Islet precursor cell (in vitro differentiated cells): Measurements from ENCODE around the gene ENTPD2.
A peak's percentile ranks its signal among the peaks of the same experiment; 100 is the strongest.
"Not testable (repeated sequence)": the region's sequence is repeated elsewhere in the genome, so short reads cannot be mapped to it uniquely, and the experiment has no call there.

Experiments used
- DNase-seq: peaks from one replicate; pipeline ENCODE4 v3.0.0-alpha.2; 2018

The ENTPD2 gene

DNA sequence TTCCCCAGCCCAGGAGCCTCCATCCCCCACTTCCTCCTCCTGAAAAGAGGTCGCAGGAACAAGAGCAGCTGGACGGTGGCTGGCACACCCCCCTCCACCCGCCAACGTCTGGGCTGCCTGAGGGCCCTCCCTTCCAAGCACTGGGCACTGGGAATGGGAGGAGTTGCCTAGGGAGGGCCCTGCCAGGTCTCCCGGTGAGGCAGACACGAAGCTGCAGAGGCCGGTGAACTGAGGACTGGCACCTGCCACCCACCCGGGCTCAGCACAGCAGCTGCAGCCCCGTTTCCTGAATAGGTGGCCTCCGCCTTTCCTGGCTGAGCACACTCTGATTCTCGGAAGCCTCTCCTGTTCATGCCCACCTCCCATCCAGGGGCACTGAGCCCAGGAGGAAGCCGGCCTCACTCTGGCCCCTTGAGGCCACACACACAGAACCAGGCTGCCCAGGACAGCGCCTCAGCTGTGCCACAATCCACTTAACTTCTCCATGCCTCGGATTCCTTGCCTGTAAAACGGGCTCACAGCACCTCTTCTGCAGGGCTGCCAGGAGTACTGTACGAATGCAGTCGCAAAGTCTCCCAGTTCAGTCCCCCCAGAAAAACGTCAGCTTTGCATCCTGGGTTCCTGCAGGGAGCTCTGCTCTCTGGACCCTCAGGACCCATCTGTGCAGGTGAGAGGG lies 9.2 kb downstream of the ENTPD2 start:
- DNase-seq: no peak

DNA sequence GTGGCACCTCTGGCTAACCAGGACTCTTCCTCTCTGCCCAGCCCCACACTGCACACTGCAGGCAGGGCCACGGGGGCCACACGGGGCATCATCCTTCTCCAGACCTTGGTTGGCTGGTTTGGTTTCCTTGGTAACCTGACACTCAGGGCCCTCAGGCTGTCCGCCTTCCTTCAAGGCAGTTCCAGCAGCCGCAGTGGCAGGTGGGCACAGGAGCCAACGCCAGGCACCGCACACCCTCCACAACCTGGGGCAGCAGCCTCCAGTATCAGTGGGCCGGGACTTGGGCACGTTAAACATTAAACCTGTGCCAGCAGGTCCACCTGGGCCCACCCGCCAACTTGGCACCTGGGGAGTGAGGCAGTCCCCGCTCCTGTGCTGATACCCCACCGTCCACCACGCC lies 9.8 kb downstream of the ENTPD2 start:
- DNase-seq: no peak

DNA sequence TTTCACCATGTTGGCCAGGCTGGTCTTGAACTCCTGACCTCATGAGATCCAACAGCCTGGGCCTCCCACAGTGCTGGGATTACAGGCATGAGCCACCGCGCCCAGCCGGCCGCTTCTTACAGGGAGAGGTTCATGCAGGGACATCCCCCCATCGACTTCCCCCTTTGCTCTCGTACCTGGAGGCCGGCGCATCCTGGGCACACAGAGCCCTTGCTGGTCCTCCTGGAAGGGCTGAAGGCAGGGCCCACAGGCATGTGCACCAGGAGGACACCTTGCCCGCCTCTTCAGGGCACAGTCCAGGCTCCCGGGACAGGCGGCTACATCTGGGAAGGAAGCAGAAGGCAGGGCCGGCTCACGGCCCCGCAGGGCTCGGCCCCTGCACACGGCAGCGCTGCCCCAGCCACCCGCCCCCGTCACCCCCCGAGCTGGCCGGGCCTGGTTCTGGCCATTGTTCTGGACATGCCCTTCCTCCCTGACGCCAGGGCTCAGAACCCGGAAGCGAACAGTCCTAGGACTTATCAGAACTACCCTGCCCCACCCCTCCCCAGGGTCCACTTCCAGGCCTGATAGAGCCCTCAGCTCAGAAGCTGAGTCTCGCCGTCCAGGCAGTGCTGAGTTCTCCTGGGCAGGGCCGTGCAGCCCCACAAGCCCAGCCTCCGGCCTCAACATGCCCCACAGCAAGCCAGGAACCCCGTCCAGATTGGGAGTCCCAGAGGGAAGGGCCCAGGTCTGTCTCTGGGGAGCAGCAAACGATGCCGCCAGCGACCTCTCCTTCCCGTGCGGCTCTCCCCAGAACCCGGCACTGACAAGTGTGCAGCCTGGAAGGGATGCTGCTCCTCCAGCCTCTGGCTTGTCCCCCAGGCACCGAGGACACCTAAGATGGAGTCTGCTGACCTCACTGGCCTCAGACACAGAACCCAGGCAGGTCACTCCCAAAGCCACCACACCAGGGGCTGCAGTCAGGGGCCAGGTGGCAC lies 10.8 kb downstream of the ENTPD2 start:
- no peak for DNase-seq

DNA sequence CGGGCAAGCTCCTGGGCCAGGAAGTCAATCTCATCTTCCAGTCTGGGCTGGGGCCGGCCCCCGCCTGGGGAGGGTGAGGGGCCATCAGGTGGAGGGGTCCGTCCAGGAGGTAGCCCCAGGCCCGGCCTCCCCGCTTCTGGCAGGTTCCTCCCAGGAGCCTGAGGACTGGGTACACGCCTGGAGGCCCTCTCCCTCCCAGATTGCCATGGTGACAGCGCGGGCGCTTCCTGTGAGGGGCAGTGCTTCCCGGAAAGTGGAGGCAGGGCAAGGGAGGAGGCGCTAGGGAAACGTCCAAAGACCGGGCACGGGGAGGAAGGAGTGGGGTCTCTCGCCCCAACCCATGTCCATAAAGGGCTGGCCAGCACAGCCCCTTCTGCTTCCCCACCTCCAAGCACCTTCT lies 12.7 kb downstream of the ENTPD2 start:
- DNase-seq: no peak

DNA sequence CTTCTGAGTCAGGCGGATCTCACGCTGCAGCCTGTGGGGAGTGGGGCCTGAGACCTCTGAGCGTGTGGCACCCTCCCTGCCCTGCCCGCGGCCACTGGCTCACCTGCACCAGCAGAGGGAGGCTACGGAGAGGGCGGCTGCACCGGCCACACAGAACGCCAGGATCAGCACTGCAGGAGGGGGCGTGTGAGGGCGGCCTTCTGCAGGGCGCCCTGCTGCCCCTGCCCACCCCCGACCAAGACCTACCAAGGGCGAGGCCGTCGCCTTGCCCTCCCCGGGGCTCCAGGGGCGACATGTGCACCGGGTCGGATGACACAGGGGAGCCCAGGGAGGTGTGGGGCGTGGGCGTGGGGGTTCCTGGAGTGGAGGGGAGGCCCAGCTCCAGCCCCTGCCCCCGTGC lies 13.3 kb downstream of the ENTPD2 start:
- no peak for DNase-seq

DNA sequence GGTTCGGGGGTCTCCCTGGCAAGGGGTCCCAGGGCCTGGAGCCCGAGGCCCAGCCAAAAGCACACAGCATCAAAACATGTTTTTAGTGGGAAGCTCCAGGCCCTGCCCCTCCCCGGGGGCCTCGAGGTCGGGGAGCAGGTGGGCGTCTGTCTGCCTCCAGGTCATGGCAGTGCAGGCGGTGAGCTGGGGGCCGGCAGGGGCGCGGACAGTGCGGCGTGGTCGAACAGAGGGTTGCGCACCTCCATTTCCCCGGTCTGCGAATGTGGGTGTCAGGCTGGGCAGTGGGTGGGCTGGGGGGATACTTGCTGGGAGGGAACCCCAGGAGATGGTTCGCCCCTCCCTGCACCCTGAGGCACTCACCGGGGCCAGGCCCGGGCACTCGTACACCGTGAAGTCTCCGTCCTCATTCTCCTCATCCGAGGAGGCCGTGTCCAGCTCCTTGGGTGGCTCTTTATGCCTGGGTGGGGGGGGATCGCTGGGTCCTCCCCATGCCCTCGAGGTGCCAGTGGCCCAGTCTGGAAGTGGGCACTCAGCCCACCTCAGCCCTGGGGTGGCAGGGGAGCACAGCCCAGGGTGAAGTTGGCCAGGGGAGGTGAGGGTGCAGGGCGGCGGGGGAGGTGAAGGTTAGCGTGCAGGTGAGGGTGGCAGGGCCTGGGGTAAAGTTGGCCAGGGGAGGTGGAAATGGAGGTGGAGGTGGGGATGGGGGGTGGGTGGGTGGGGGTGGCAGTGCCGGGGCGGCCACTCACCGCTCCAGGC lies 14.1 kb downstream of the ENTPD2 start:
- DNase-seq: no peak

DNA sequence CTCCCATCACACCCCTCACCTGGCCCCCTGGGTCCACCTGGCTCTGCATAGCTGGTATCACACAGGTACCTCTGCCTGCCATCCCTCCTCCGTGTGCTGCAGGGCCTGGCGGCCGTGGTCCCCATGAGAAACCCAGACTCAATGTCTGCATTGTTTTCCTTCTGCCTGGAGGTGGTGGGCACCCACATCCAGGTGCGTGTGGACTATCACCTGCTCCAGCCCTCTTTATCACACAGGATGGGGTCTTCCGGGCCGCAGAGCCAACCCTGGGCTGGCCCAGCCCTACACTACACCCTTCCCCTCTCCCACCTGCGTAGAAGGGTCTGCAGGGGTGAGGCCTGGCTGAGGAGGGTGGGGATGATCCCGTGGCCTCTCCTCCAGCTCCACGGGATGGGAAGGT lies 14.9 kb downstream of the ENTPD2 start:
- DNase-seq: no peak

DNA sequence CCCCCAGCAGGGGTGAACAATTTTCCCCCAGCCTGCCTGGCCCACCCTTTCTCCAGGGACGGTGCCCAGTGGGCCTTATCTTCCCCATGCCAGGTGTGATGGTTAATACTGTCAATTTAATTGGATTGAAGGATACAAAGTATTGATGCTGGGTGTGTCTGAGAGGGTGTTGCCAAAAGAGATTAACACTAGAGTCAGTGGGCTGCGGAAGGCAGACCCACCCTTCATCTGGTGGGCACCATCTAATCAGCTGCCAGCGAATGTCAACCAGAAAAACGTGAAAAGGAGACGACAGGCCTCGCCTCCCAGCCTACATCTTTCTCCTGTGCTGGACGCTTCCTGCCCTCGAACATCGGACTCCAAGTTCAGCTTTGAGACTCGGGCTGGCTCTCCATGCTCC lies 16.4 kb downstream of the ENTPD2 start:
- no peak for DNase-seq

DNA sequence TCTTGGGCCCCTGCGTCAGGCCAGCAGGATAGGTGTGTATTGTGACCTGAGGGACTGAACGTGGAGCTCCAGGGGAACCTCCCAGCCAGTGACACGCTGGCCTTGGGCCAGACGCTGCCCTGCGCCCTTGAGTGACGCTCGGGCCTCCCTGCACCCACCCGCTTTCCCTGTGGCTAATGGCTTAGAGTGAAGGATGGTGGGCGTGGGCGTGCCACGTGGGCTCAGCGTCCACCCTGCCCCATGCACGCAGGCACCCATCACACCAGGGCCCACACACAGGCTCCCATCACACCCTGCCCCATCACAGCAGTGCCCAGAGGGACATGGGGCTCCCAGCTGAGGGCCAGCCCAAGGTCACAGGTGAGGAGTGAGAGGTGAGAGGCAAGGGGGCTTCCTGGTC lies 16.8 kb downstream of the ENTPD2 start:
- DNase-seq: no peak

DNA sequence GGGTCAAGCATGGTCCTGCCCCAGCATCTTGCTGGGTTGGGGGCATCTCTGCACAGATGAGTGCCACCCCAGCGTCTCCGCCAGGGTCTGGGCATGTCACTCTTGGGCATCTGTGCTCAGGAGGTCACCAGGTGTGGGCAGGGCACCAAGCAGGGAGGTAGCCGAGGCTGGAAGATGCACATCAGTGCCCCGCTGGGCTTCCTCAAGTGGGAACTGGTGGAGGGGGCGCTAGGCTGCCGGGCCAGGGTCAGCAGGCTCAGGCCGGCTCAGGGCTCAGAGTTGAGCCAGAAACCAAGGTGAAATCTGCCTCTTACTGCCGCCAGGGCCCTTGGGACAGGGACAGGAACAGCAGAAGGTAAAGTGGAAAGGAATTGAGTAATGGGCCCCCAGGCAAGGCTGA lies 17.9 kb downstream of the ENTPD2 start:
- DNase-seq: no peak

DNA sequence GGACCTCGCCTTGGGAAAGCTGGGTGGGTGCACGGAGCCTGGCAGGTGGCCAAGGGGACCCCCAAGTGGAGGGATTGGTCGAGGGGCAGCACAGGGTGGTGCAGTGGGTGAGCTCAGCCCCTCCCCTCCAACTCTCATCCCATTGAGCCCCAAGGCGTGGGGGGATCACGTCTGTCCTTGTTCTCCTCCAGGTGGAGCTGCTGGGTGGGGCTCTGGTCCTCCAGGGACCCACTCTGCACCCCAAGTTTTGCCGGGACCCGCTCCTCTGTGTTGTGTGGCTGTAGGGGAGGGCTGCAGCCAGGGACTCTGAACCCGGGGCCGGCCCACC lies 18.4 kb downstream of the ENTPD2 start:
- DNase-seq: no peak

DNA sequence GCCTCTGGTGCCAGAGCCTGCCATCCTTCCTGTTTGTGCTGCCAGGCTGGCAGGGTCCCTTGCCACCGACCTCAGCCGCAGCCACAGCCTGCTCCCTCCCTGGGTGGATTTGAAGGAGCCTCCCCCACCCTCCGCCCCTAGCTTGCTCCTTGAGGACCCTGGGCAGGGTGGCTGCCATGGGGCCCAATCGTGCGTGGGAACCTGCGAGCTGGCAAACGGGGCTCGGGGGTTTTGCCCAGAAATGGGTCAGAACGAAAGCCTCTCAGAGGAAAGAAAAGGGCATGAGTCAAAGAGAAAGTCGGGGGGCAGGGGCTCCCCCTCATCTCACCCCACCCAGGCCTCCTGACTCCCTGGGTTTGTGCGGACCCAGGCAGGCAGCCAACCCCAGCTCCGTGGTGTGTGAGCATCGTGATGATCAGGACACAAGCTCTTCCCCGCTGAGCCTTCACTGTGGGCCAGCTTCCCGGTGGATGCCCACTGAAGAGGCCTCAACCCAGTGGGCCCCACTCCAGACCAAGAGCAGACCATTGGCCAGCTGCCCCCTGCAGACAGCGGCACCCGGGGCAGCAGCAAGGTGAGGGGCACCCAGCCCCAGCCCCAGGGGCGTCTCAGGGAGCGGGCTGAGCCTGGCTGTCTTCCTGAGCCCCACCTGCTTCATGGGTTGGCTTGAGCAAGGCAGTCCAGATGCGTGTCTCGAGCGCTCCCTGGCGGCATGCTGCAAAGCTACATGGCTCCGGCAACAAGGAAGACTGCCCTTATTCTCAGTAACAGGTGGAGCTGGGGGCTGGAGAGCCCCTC lies 19.0 kb downstream of the ENTPD2 start:
- peak; percentile 90 for DNase-seq

DNA sequence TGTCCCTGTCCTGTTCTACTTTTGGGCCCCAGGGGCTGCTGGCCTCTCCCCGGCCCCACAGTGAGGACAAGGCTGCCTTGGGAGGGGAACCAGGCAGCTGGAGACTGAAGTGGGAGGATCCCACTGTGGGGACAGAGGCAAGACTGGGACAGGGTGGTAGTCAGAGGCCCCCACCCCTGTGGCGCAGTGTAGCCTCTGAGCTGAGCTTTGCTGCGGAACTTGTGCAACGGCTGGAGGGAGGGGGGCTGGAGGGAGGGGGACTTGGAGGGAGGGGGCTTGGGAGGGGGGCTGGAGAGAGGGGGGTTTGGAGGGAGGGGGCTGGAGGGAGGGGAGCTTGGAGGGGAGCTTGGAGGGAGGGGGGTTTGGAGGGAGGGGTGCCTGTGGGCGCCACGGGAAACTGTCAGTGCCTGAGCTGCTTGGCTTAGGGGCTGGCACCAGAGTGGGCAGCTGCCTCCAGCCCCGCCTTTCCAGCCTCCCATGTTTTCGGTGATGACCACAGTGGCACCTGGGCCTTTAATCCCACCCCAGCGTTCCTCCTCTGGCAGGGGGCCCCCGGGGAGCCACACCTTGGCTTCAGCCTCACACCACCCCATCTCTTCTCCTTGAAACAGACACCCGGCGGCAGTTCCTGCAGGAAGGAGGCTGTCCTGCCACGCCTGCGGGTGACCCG lies 19.7 kb downstream of the ENTPD2 start:
- DNase-seq: no peak

DNA sequence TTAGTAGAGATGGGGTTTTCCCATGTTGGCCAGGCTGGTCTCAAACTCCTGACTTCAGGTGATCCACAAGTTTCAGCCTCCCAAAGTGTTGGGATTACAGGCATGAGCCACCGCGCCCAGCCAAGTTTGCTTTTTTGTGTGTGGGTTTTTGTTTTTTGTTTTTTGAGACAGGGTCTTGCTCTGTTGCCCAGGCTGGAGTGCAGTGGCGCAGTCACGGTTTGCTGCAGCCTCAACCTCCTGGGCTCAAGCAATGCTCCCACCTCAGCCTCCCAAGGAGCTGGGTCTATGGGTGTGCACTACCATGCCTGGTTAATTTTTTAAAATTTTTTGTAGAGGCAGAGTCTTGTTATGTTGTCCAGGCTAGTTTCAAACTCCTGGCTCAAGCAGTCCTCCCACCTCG lies 20.4 kb downstream of the ENTPD2 start:
- not testable (repeated sequence) for DNase-seq

DNA sequence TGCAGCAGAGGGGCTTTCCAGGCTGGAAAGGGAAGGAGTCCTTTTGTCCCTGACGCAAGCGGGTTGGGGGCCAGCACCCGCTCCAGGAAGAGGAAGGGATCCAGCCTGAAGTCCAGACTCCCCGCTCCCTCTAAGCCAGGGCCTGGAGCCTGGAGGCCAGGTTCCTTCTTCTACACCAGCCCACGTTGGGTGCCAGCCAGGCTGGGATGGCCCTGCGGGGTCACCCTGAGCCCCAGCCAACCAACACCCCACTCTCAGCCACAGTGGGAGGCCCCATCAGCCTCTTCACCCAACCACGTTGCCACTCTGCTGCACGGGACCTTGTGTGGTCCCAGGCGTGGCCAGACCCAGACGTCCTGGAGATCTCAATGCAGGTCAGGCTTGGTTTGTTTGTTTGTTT lies 21.0 kb downstream of the ENTPD2 start:
- no peak for DNase-seq

DNA sequence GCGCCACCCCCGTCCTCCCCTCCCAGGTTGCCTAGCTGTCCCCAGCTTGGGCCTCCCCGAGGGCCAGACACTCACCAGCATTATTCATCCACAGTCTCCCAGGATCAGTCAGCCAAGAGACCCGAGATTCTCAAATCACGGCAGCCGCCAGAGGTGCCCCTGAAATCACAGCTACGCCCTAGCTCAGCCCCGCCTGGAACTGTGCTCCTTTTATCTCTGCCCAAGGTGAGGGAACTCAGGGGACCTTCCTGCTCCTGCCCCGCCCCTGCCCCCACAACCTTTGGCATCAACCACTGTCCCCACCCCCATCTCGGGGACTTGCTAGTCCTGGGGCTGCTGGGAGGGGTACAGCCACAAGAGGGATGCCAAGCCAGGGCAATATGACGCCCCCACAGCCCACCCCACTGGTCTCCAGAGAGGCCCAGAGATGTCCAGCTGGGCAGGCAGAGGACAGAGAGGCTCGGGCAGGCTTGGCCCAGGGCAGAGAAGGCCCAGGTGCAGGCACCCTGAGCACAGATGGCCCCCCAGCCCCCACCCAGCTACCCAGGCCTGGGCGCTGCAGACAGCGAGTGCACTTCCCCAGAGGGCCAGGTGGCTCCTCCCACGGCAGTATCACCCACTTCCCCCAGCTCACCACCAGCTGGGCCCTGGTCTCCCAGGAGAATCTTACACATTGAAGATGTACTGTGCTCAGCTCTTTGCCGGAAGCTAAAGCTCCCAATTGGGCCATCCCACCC lies 21.8 kb downstream of the ENTPD2 start, which contains the start of gene FUT7:
TSS of gene FUT7 (minus strand) at position 185 of the 737 bp plus-strand sequence. CDS start at position 88, 97 bp downstream.
- no peak for DNase-seq

DNA sequence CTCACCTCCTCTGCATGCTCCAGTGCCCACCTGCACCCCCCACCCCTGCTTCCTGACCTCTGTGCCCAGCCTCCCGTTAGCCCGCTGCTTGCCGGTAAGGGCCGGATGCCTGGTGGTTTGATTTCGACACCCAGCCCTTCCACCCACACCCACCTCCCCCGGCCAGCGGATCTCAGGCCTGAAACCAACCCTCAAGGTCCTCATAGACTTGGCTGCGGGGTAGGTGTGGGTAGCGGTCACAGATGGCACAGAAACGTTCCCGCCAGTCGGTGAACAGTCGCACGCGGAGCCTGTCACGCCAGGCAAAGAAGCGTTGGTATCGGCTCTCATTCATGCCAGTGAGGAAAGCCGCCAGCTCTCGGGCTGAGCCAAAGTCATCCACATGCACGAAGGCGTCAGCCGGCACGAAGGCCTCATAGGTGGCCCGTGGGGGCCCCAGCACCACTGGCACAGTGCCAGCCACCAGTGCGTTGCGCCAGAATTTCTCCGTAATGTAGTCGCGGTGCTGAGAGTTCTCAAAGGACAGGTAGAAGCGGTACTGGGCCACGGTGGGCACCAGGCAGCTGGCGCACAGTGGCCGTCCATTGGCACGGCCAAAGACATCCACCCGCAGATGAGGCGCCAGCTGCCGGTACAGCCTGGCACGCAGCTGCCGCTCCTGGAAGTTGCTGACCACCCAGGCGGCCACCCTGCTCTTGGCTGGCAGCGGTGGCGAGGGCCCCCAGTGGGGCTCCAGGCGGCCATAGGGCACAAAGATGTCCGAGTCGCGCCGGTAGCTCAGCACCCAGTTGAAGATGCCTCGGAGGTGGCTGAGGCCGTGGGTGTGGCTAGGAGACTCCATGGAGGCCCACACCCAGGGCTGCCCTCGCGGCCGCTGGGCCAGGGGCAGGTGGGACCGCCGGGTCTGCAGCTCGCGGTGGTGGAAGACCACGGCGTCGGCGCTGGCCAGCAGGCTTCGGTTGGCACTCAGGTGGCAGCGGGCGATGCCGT lies 23.0 kb downstream of the ENTPD2 start:
- no peak for DNase-seq

DNA sequence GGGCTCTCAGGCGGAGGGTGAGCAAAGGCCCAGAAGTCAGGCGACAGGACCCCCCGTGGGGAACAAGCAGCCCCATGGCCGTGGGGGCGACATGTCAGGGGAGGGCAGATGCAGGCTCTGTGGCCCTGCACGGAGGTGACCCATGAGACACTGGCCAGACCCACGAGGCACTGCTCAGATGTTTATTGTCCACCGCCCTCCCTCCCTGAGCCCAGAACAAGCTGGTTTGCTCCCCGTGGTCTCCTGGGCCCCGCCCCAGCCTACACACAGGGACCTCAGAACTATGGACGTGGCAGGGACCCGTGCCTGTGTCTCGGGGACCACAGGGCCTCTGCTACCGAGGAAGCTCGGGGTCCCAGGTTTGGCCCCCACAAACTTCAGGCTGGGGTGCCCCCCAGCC lies 23.9 kb downstream of the ENTPD2 start:
- DNase-seq: no peak

DNA sequence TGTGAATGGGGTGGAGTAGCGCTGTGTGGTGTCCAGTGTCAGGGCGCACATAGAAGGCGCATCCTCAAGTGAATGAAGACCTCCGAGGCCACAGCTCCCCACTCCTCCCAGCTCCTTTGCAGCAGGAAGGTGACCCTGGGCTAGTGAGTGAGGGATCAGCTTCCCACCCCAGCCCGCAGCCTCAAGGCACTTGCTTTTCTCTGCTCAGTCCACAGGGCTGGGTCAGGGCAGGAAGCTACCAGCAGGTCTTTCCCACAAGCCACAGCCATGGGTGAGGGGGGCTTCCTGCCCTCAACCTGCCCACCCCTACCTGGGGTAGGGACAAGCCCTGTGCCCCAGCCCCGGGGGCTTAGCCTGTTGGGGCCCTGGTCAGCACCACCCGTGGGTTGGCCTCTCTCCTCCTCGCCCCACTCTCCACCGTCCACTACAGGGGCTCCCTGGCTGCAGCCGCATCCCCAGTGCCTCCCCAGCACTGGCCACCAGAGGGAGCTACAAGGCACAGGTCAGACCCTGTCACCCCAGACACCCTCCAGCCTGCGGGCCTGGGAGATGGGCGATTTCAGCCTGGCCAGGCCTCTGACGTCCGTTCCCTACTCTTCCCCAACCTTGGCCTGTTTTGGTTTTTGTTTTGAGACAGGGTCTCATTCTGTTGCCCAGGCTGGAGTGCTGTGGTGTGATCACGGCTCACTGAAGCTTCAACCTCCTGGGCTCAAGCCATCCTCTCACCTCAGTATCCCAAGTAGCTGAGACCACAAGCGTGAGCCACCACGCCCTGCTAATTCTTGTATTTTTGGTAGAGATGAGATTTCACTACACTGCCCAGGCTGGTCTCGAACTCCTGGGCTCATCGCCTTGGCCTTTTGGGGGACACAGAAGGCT lies 24.6 kb downstream of the ENTPD2 start:
- DNase-seq: peak; percentile 88
